ENCODE results near the gene CTNNA2.
A peak's percentile ranks its signal among the peaks of the same experiment; 100 is the strongest.

The CTNNA2 gene

GRCh38 chr2:79713131-79713785 is 200.4 kb downstream of the CTNNA2 start:
- no peak for DNase-seq (ENCODE audit: low spot score)

- DNase-seq (ENCODE audit: low spot score), result no peak
Observed at GRCh38 chr2:79714283-79714682, 201.4 kb downstream of the CTNNA2 start.

- no peak for DNase-seq (ENCODE audit: low spot score)
Observed at GRCh38 chr2:79715338-79715737, 202.5 kb downstream of the CTNNA2 start.

DNA sequence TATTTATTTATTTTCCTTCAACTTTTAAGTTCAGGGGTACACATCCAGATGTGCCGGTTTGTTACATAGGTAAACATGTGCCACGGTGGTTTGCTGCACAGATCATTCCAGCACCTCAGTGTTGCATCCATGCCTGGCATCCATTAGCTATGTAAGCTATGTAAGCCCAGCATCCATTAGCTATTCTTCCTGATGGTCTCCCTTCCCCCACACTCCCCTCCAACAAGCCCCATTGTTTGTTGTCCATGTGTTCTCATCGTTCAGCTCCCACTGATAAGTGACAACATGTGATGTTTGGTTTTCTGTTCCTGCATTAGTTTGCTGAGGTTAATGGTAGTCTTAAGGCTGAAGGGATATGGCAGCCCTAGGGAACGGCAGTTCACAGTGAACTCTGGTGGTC is 203.4 kb downstream of the CTNNA2 start:
- DNase-seq (ENCODE audit: low spot score), result no peak

DNA sequence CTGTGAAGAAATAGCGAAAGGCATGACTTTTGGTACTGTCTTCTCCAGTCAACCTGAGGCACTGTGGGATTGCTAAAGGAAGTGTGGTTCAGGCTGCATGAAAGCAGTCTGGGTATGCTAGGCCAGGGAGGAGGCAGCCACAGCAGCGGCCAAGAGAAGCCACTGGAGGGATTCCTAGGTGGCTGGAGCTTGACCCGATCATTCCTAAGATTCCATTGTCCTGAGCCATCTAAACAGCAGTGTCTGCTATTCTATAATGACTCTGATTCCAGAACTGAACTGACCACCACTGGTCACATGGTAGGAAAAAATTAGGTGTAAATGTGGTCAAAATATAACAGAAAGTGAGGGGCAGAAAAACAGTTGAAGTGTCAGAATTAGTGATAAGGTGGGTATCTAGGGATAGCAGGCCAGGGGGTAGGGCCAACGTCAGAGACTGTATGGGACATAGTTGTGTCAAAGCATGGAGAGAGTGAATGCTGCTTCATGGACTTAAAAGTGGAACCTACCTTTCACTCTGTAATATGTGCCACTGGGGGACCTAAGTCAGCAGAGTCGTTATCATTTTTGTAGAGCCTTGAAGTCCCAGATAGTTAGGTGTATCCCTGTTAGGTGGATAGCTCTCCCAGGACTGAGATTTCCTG is 204.6 kb downstream of the CTNNA2 start:
- no peak for DNase-seq (ENCODE audit: low spot score)

DNA sequence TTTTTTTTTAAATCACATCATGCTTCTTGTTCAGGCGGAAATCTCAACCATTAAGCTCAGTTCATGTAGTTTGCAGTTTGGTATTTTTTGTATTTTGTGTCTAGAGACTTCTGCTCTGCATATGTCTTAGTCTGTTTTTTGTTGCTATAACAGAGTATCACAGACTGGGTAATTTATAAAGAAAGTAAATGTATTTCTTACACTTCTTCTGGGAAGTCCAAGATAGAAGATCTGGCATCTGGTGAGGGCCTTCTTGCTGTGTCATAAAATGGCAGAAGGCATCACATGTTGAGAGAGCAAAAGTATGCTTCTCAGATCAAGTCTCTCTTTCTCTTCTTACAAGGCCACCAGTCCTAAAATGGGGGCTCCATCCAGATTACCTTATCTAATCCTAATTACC is 208.2 kb downstream of the CTNNA2 start:
- no peak for DNase-seq (ENCODE audit: low spot score)

- DNase-seq (ENCODE audit: low spot score), result no peak
Observed at GRCh38 chr2:79721966-79722365, 209.1 kb downstream of the CTNNA2 start.

- DNase-seq (ENCODE audit: low spot score), result peak; percentile 84
Observed at GRCh38 chr2:79723830-79724229, 211.0 kb downstream of the CTNNA2 start.

DNA sequence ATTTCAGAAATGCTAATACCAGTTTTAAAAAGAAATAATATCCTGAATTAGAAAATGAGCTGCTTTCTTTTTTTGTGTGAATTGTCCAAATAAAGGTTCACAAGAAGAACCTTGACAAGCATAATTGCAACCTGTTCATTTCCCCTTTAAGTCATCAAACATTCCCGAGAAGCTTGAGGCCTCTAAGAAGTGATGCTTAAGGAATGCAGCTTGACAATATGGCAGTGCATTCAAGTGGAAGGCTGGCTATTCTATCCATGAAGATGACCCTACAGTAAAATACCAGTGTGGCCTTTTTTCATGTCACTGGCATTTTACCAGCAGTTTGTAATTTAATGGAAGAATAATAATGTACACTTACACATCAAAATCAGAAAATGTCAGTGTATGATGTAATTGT is 216.7 kb downstream of the CTNNA2 start:
- DNase-seq (ENCODE audit: low spot score), result no peak

DNA sequence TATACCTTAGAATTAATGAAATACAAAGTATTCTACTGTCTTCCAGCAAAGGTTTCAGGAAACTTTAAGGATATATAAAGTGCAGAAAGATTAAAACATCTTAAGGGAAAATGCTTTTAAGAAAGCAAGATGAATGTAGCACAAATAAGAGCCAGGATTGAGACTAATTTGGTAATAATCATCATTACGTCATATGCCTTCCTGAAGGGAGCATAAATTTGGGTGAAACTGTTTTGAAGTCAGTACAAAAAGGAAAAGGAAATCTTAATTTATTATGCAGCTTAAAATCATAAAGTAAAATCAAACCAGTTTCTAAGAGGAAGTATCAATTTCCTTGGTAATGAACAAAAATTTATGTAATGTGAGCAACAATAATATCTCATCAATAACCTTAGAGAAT is 221.7 kb downstream of the CTNNA2 start:
- no peak for DNase-seq (ENCODE audit: low spot score)

GRCh38 chr2:79740879-79741443 is 228.1 kb downstream of the CTNNA2 start:
- no peak for DNase-seq (ENCODE audit: low spot score)

DNA sequence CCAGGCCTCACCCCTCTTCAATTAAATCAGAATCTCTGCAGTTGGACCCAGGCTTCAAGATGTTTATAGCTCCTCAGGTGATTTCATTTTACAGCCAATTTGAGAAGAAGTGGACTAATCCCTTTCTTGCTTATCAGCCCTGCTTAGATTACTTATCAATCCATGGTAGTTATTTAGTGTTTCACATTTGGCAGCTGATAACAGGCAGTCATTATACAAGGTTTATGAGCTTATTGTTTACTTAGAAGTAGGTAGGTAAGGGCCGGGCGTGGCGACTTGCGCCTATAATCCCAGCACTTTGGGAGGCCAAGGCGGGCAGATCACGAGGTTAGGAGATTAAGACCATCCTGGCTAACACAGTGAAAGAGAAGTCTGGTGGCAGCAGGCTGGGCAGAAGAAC is 237.5 kb downstream of the CTNNA2 start:
- no peak for DNase-seq (ENCODE audit: low spot score)

GRCh38 chr2:79757526-79757925 is 244.7 kb downstream of the CTNNA2 start:
- DNase-seq (ENCODE audit: low spot score), result no peak

DNA sequence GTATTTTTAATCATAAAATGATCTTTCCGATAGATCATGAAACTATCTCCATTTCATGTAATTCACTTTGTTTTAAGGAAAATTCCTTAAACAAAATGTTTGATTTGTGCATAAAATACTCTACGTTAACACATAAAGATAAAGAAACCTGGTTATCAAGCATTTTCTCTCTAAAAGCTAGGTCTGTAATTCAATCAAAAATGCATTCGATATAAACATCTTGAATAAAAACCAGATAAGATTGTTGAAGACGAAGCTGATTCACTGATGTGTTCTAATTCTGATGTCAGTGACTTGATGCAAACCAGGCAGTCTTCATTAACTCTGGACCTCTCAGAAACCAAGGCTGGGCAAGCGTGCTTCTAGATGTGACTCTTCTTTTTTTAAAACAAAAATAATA is 245.2 kb downstream of the CTNNA2 start:
- DNase-seq (ENCODE audit: low spot score), result no peak

DNA sequence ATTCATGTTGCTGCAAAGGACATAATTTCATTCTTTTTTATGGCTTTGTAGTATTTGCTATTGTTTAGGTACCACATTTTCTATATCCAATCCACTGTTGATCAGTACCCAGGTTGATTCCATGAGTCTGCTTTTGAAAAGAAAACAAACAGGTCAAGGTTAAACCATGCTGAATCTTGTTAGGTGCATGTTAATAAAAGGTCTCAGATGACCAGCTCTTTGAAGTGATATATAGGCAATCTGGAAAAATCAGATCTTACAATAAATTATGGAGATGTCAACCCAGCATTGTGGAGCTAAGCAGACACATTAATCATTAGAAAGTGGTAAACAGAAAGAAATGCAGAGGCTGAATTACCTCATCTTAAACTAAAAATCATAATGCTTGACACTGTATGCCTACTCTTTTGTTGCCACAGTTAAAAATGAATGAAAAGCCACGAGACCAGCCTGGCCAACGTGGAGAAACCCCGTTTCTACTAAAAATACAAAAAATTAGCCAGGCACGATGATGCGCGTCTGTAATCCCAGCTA is 246.0 kb downstream of the CTNNA2 start:
- DNase-seq (ENCODE audit: low spot score), result no peak

- DNase-seq (ENCODE audit: low spot score), result no peak
Observed at GRCh38 chr2:79770926-79771325, 258.1 kb downstream of the CTNNA2 start.

- DNase-seq (ENCODE audit: low spot score), result no peak
Observed at GRCh38 chr2:79771493-79771892, 258.6 kb downstream of the CTNNA2 start.

DNA sequence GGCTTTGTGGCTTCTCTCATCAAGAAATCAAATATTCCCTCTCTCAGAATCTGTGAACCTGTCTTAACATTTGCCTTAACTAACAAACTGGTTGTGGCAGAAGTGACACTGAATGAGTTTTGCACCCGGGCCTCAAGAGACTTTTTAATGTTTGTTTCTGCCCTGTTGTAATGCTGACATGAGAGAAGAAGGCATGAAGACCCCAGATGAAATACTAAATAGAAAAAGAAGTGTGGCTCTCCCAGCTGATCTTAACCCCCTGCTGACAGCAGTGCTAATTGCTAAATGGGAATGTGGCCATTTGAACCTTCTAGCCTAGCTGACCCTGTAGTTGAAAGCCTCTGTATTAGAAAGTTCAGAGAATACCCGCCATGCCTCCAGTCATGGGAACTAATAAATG is 261.2 kb downstream of the CTNNA2 start:
- no peak for DNase-seq (ENCODE audit: low spot score)

DNA sequence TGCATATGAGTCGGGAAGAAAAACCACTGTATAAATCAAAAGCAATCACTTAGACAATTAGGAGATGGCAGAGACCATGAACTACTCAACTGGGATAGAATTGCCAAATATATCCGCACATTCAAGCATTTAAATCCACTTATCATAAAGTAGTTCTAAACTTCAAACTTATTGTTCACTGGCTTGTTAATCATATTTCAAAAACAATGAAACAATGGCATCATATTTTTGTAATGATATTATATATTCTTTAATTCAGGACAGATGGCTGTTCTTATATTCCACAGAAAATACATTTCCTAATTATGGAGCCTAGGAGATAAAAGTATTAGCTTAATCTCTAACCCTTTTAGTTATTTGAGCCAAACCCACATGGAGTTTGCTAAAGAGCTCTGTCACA is 263.6 kb downstream of the CTNNA2 start:
- DNase-seq (ENCODE audit: low spot score), result no peak

DNA sequence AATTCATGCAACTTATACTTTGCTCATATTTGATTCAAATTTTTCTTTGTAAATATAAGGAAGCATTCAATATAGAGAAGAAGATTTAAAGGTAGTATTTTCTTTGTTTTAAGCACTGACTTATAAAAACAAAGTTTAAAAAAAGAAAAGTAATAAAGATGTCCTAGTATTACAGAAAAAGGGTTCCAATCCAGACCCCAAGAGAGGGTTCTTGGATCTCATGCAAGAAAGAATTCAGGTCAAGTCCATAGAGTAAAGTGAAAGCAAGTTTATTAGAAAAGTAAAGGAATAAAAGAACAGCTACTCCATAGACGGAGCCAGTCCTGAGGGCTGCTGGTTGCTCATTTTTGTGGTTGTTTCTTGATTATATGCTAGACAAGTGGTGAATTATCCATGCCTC is 267.9 kb downstream of the CTNNA2 start:
- DNase-seq (ENCODE audit: low spot score), result no peak

GRCh38 chr2:79782576-79783452 is 270.0 kb downstream of the CTNNA2 start:
- DNase-seq (ENCODE audit: low spot score), result no peak

- DNase-seq (ENCODE audit: low spot score), result no peak
Observed at GRCh38 chr2:79788952-79789651, 276.3 kb downstream of the CTNNA2 start.

Measured in RKO (cell line).